Spinal cord (tissue), 10 donors: Measurements from ENCODE around the gene IGFL2. TPM values are rescaled to one million over a fixed set of nuclear protein-coding genes. Genes with fewer than 3 reads are reported as not detected.

Source experiments
- DNase-seq, 6 donors: peaks; one replicate each; pipeline versions ENCODE4 v3.0.0 to v3.0.0-alpha.2; 2013 to 2015; ENCODE audit warnings: low spot score in 6 of 6, low read depth in 4 of 6
- H3K27ac ChIP-seq: one replicate; pipeline ENCODE4 v1.5.1; 2013; ENCODE audit warnings: low read depth, low read length, control low read depth
- H3K27me3 ChIP-seq: one replicate; pipeline ENCODE4 v1.6.1; 2013; ENCODE audit warnings: low read length; ENCODE audit not compliant: control insufficient read depth, insufficient read depth
- H3K36me3 ChIP-seq: one replicate; pipeline ENCODE4 v1.6.1; 2013; ENCODE audit warnings: low read length; ENCODE audit not compliant: control insufficient read depth, insufficient read depth
- H3K4me1 ChIP-seq: one replicate; pipeline ENCODE4 v1.6.1; 2013; ENCODE audit warnings: low read length; ENCODE audit not compliant: control insufficient read depth, insufficient read depth
- H3K4me3 ChIP-seq: one replicate; pipeline ENCODE4 v1.5.1; 2013; ENCODE audit warnings: low read depth, low read length, control low read depth
- H3K9me3 ChIP-seq: one replicate; pipeline ENCODE4 v1.6.1; 2013; ENCODE audit warnings: low read length; ENCODE audit not compliant: control insufficient read depth, insufficient read depth
- WGBS: methylation state at CpG from one replicate; pipeline ENCODE4 v1.1.5; 2013; ENCODE audit warnings: missing lambda C conversion rate; ENCODE audit not compliant: insufficient coverage; 5-methylcytosine and 5-hydroxymethylcytosine counted together
- polyA plus RNA-seq, 2 donors: library from polyadenylated mRNA; unstranded; fragments of 120-200 nt; gene quantifications; one replicate each; pipeline ENCODE4 v1.2.1, GENCODE V29; 2013; ENCODE audit not compliant: insufficient read length in 2 of 2
- total RNA-seq, 2 donors: library from RNA; depleted of rRNA in 1 of 2; stranded (reverse); fragments of 120-200 nt in 1 of 2; fragments of >200 nt in 1 of 2; gene quantifications; one replicate each; pipeline versions ENCODE4 v1.2.3 to v1.2.4, GENCODE V29; 2013 to 2014
- donor health status: healthy.

Gene IGFL2
- total and polyA plus RNA-seq, 4 donors: 0.10 to 0.61 (median 0.53) TPM; not detected in 1

- no peaks in the 10 kb centered on the region for H3K36me3 ChIP-seq
- H3K4me1 ChIP-seq: peaks cover 7% of the 10 kb centered on the region
- H3K27me3 ChIP-seq: no peaks in the 10 kb centered on the region
- DNase-seq: no peak
- H3K4me3 ChIP-seq: no peak overlapping the region
- H3K9me3 ChIP-seq: no peaks in the 10 kb centered on the region
- no peak overlapping the region for H3K27ac ChIP-seq
Observed at GRCh38 chr19:46134527-46134926, 13.5 kb upstream of the IGFL2 start.

- DNase-seq: no peak
- no peak overlapping the region for H3K27ac ChIP-seq
- H3K4me3 ChIP-seq: no peak overlapping the region
- H3K4me1 ChIP-seq: peaks cover 1% of the 10 kb centered on the region
- no peaks in the 10 kb centered on the region for H3K9me3 ChIP-seq
- 83% methylated on average over 4 of the region's 4 CpGs for WGBS
- H3K27me3 ChIP-seq: no peaks in the 10 kb centered on the region
- no peaks in the 10 kb centered on the region for H3K36me3 ChIP-seq
Observed at GRCh38 chr19:46137915-46138473, 10.0 kb upstream of the IGFL2 start.

- Histone ChIP-seq H3K27me3 (no peaks in the 10 kb centered on the region), H3K4me1 (no peaks in the 10 kb centered on the region), H3K36me3 (no peaks in the 10 kb centered on the region), H3K27ac (no peak overlapping the region), H3K9me3 (no peaks in the 10 kb centered on the region), H3K4me3 (no peak overlapping the region)
- DNase-seq: no peak
- 67% methylated on average over 1 of the region's 1 CpG for WGBS
Observed at GRCh38 chr19:46141421-46141820, 6.6 kb upstream of the IGFL2 start.

GRCh38 chr19:46142294-46142693, 5.7 kb upstream of the IGFL2 start:
- H3K4me1 ChIP-seq: no peaks in the 10 kb centered on the region
- no CpG with 5 or more reads among the region's 4 CpGs for WGBS
- no peaks in the 10 kb centered on the region for H3K27me3 ChIP-seq
- H3K27ac ChIP-seq: no peak overlapping the region
- no peak for DNase-seq
- no peaks in the 10 kb centered on the region for H3K36me3 ChIP-seq
- H3K9me3 ChIP-seq: no peaks in the 10 kb centered on the region
- H3K4me3 ChIP-seq: no peak overlapping the region

- Histone ChIP-seq H3K36me3 (no peaks in the 10 kb centered on the region), H3K4me1 (no peaks in the 10 kb centered on the region), H3K4me3 (no peak overlapping the region), H3K27ac (no peak overlapping the region), H3K9me3 (no peaks in the 10 kb centered on the region), H3K27me3 (no peaks in the 10 kb centered on the region)
- no peak for DNase-seq
- WGBS: no CpG with 5 or more reads among the region's 3 CpGs
Observed at GRCh38 chr19:46144756-46145155, 3.3 kb upstream of the IGFL2 start.

GRCh38 chr19:46147166-46147740, 785 bp upstream of the IGFL2 start:
- WGBS: 43% methylated on average over 2 of the region's 8 CpGs
- no peaks in the 10 kb centered on the region for H3K4me1 ChIP-seq

GRCh38 chr19:46150606-46151005, 2.6 kb downstream of the IGFL2 start:
- no peak for DNase-seq
- no peak overlapping the region for H3K4me3 ChIP-seq
- H3K9me3 ChIP-seq: no peaks in the 10 kb centered on the region
- H3K27me3 ChIP-seq: no peaks in the 10 kb centered on the region
- no peak overlapping the region for H3K27ac ChIP-seq
- no peaks in the 10 kb centered on the region for H3K4me1 ChIP-seq
- no peaks in the 10 kb centered on the region for H3K36me3 ChIP-seq
- 93% methylated on average over 5 of the region's 5 CpGs for WGBS

More at GRCh38 chr19:46147166-46147740, 785 bp upstream of the IGFL2 start:
- no peak overlapping the region for H3K4me3 ChIP-seq
- H3K27ac ChIP-seq: no peak overlapping the region
- no peaks in the 10 kb centered on the region for H3K27me3 ChIP-seq
- no peaks in the 10 kb centered on the region for H3K9me3 ChIP-seq
- no peaks in the 10 kb centered on the region for H3K36me3 ChIP-seq
- no peak for DNase-seq

- no CpG with 5 or more reads among the region's 3 CpGs for WGBS
- H3K36me3 ChIP-seq: no peaks in the 10 kb centered on the region
- H3K27me3 ChIP-seq: no peaks in the 10 kb centered on the region
- no peaks in the 10 kb centered on the region for H3K4me1 ChIP-seq
- H3K4me3 ChIP-seq: no peak overlapping the region
- no peak overlapping the region for H3K27ac ChIP-seq
- no peak for DNase-seq
- H3K9me3 ChIP-seq: no peaks in the 10 kb centered on the region
Observed at GRCh38 chr19:46155237-46155636, 7.2 kb downstream of the IGFL2 start.

GRCh38 chr19:46159418-46160232, 11.6 kb downstream of the IGFL2 start:
- H3K4me1 ChIP-seq: no peaks in the 10 kb centered on the region
- no peaks in the 10 kb centered on the region for H3K36me3 ChIP-seq
- no peak overlapping the region for H3K27ac ChIP-seq
- no peaks in the 10 kb centered on the region for H3K9me3 ChIP-seq
- H3K27me3 ChIP-seq: no peaks in the 10 kb centered on the region
- no peak overlapping the region for H3K4me3 ChIP-seq
- no peak for DNase-seq
- WGBS: 60% methylated on average over 3 of the region's 4 CpGs
